GOT3 (cell line): ENCODE measurements around the gene VMAC.

ENCODE experiments used
- DNase-seq: peaks from one replicate; lab custom pipeline; 2025; ENCODE audit warnings: mixed read lengths; lab: John Stamatoyannopoulos, UW

VMAC gene

GRCh38 chr19:5953030-5953589, 48.4 kb downstream of the VMAC start:
- no peak for DNase-seq

GRCh38 chr19:5953680-5954213, 49.1 kb downstream of the VMAC start:
- no peak for DNase-seq

GRCh38 chr19:5954293-5954692, 49.6 kb downstream of the VMAC start:
- DNase-seq, result no peak

- DNase-seq, result no peak
These were observed 50.9 kb downstream of the VMAC start for GRCh38 chr19:5955636-5955935.

GRCh38 chr19:5956323-5956722, 51.7 kb downstream of the VMAC start:
- no peak for DNase-seq

- DNase-seq, result no peak
These were observed 52.1 kb downstream of the VMAC start for GRCh38 chr19:5956728-5957127.

GRCh38 chr19:5957170-5957569, 52.5 kb downstream of the VMAC start:
- DNase-seq, result no peak

- no peak for DNase-seq
These were observed 53.6 kb downstream of the VMAC start for GRCh38 chr19:5958074-5958850.

- no peak for DNase-seq
These were observed 54.1 kb downstream of the VMAC start for GRCh38 chr19:5958851-5959122.

- no peak for DNase-seq
These were observed 54.8 kb downstream of the VMAC start for GRCh38 chr19:5959260-5960004.
